Measurements from ENCODE around the gene ANKRD11. TPM values are rescaled to one million over a fixed set of nuclear protein-coding genes. Genes with fewer than 3 reads are reported as not detected.
A peak's percentile ranks its signal among the peaks of the same experiment; 100 is the strongest.
"Not testable (repeated sequence)": the region's sequence is repeated elsewhere in the genome, so short reads cannot be mapped to it uniquely, and the experiment has no call there.

Gene ANKRD11
- total RNA-seq, 1 experiment from 2014 or later, result 116 TPM

GRCh38 chr16:89331371-89332109, 158.8 kb downstream of the ANKRD11 start:
- no peaks in the 10 kb centered on the region for H3K27me3 ChIP-seq
- H3K27ac ChIP-seq, result no peak overlapping the region
- peaks cover 12% of the 10 kb centered on the region; the same call in 1 of the 2 replicates for H3K4me1 ChIP-seq
- H3K4me3 ChIP-seq, result no peak overlapping the region
- DNase-seq, result no peak
- no peaks in the 10 kb centered on the region for H3K9me3 ChIP-seq (replicated peaks)
- no peaks in the 10 kb centered on the region for H3K36me3 ChIP-seq

GRCh38 chr16:89330177-89330856, 160.0 kb downstream of the ANKRD11 start:
- Histone ChIP-seq H3K4me3 (no peak overlapping the region), H3K27me3 (no peaks in the 10 kb centered on the region), H3K4me1 (peaks cover 23% of the 10 kb centered on the region; the same call in 1 of the 2 replicates), H3K36me3 (no peaks in the 10 kb centered on the region), H3K9me3 (replicated peaks) (no peaks in the 10 kb centered on the region), H3K27ac (no peak overlapping the region)
- DNase-seq, result no peak

GRCh38 chr16:89329830-89330176, 160.6 kb downstream of the ANKRD11 start:
- H3K27ac ChIP-seq; H3K27me3 ChIP-seq; H3K36me3 ChIP-seq; DNase-seq; H3K9me3 ChIP-seq (replicated peaks); H3K4me3 ChIP-seq: not testable (repeated sequence)
- H3K4me1 ChIP-seq, result peaks cover 23% of the 10 kb centered on the region; the same call in 1 of the 2 replicates

- not testable (repeated sequence) for H3K36me3 ChIP-seq; H3K9me3 ChIP-seq (replicated peaks); H3K4me3 ChIP-seq; H3K27ac ChIP-seq; H3K27me3 ChIP-seq; DNase-seq
- H3K4me1 ChIP-seq, result peaks cover 20% of the 10 kb centered on the region; the same call in 1 of the 2 replicates
Measured at GRCh38 chr16:89328412-89329400, 161.7 kb downstream of the ANKRD11 start.

- H3K9me3 ChIP-seq (replicated peaks), result no peaks in the 10 kb centered on the region
- H3K36me3 ChIP-seq, result peaks cover 6% of the 10 kb centered on the region; the same call in 1 of the 2 replicates
- no peak overlapping the region for H3K4me3 ChIP-seq
- peak overlapping the region; percentile 15; the same call in 1 of the 2 replicates for H3K27ac ChIP-seq
- H3K27me3 ChIP-seq, result no peaks in the 10 kb centered on the region
- no peak for DNase-seq
- H3K4me1 ChIP-seq, result peaks cover 25% of the 10 kb centered on the region
Measured at GRCh38 chr16:89326721-89327120, 163.6 kb downstream of the ANKRD11 start.

- DNase-seq, result no peak
- H3K36me3 ChIP-seq, result peaks cover 6% of the 10 kb centered on the region; the same call in 1 of the 2 replicates
- H3K9me3 ChIP-seq (replicated peaks), result no peaks in the 10 kb centered on the region
- H3K27ac ChIP-seq, result peak overlapping the region; percentile 15; the same call in 1 of the 2 replicates
- H3K4me1 ChIP-seq, result peaks cover 30% of the 10 kb centered on the region
- no peaks in the 10 kb centered on the region for H3K27me3 ChIP-seq
- H3K4me3 ChIP-seq, result no peak overlapping the region
Measured at GRCh38 chr16:89325861-89326471, 164.4 kb downstream of the ANKRD11 start.

GRCh38 chr16:89324056-89325010, 166.0 kb downstream of the ANKRD11 start:
- no peak overlapping the region for H3K27ac ChIP-seq
- no peak for DNase-seq
- no peak overlapping the region for H3K4me3 ChIP-seq
- H3K4me1 ChIP-seq, result peaks cover 46% of the 10 kb centered on the region
- no peaks in the 10 kb centered on the region for H3K27me3 ChIP-seq
- peaks cover 6% of the 10 kb centered on the region; the same call in 1 of the 2 replicates for H3K36me3 ChIP-seq
- H3K9me3 ChIP-seq (replicated peaks), result no peaks in the 10 kb centered on the region

- Histone ChIP-seq H3K9me3 (replicated peaks) (no peaks in the 10 kb centered on the region), H3K36me3 (peaks cover 6% of the 10 kb centered on the region; the same call in 1 of the 2 replicates), H3K27me3 (no peaks in the 10 kb centered on the region), H3K4me1 (peaks cover 52% of the 10 kb centered on the region), H3K4me3 (no peak overlapping the region), H3K27ac (no peak overlapping the region)
- DNase-seq, result no peak
Measured at GRCh38 chr16:89323120-89323960, 167.0 kb downstream of the ANKRD11 start.

- no peaks in the 10 kb centered on the region for H3K27me3 ChIP-seq
- H3K4me3 ChIP-seq, result no peak overlapping the region
- H3K27ac ChIP-seq, result peak overlapping the region; percentile 19
- peak; percentile 85 to 91 for DNase-seq
- peaks cover 10% of the 10 kb centered on the region; the same call in 1 of the 2 replicates for H3K36me3 ChIP-seq
- H3K9me3 ChIP-seq (replicated peaks), result no peaks in the 10 kb centered on the region
- H3K4me1 ChIP-seq, result peaks cover 52% of the 10 kb centered on the region
Measured at GRCh38 chr16:89322321-89323119, 167.8 kb downstream of the ANKRD11 start.

- peaks cover 14% of the 10 kb centered on the region for H3K36me3 ChIP-seq
- no peaks in the 10 kb centered on the region for H3K9me3 ChIP-seq (replicated peaks)
- peak; percentile 78 to 79 for DNase-seq
- H3K27me3 ChIP-seq, result no peaks in the 10 kb centered on the region
- H3K4me3 ChIP-seq, result peak overlapping the region; percentile 5
- peak overlapping the region; percentile 57 for H3K27ac ChIP-seq
- H3K4me1 ChIP-seq, result peaks cover 47% of the 10 kb centered on the region
Measured at GRCh38 chr16:89320782-89321501, 169.4 kb downstream of the ANKRD11 start.

GRCh38 chr16:89319886-89320781, 170.2 kb downstream of the ANKRD11 start:
- peak; percentile 79 to 81 for DNase-seq
- H3K4me1 ChIP-seq, result peaks cover 41% of the 10 kb centered on the region
- peaks cover 14% of the 10 kb centered on the region for H3K36me3 ChIP-seq
- no peaks in the 10 kb centered on the region for H3K27me3 ChIP-seq
- peak overlapping the region; percentile 5 for H3K4me3 ChIP-seq
- H3K9me3 ChIP-seq (replicated peaks), result no peaks in the 10 kb centered on the region
- peak overlapping the region; percentile 57 for H3K27ac ChIP-seq

Measured in SJCRH30 (cell line).